GM21515 (cell line): ENCODE measurements around the gene FAM216B.
"Not testable (repeated sequence)": the region's sequence is repeated elsewhere in the genome, so short reads cannot be mapped to it uniquely, and the experiment has no call there.

Source experiments
- ATAC-seq: cut with Tn5 transposase; IDR thresholded peaks from one replicate; pipeline ENCODE4 v1.9.1; 2021; ENCODE audit not compliant: unreplicated experiment

The FAM216B gene

DNA sequence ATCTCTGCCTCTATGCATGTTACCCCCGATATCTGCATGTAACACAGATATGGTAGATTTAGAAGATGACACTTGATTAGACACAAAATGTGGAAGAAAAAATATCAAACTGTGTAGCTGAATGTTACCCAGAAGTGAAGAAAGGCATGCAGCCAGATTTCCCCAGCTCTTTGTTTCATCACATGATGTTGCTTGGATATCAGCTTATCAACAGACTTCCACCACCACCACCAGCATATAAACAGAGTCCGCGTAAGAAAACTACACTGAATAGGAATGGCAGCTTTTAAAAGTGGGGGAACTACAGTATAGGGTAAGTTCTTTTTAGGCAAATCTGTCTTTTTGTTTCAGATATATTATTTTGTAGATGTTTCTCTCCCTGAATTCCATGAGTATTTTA lies at the start of gene FAM216B:
TSS of gene FAM216B (plus strand) at position 233 of the 400 bp plus-strand sequence. CDS start 2,484 bp downstream, outside the sequence.
- no peak for ATAC-seq

DNA sequence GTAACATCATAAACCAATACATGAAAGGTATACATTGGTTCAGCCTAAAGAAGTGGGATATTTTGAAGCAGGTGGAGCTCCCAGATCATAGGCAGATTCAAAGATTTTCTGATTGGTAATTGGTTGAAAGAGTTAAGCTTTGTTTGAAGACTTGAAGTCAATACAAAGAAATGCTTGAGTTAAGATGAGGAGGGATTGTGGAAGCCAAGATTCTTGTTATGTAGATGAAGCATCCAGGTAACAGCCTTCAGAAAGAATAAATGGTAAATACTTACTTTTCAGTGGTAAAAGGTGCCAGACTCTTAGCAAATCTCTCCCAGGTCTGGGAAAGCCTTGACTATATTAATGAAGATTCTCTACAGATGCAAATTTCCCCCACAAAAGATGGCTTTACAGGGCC lies 49.3 kb upstream of the FAM216B start:
- ATAC-seq, result no peak

DNA sequence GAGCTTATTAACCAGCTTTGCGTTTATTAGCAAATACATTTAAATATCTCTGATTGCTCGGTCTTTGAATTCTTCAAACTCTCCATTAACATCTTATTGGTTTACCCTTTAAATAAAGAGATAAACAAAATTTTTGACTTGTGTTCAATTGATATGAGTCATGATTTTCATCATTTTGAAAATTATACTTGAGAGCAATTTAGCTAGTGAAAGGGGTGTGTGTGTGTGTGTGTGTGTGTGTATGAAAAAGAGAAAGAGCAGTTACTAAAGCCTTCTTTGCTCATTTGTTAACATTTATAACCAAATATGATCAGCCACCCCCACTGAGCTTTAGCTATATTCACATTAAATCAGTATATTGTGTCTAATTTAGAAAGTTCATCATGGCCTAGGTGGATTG lies 48.3 kb upstream of the FAM216B start:
- ATAC-seq, result no peak

DNA sequence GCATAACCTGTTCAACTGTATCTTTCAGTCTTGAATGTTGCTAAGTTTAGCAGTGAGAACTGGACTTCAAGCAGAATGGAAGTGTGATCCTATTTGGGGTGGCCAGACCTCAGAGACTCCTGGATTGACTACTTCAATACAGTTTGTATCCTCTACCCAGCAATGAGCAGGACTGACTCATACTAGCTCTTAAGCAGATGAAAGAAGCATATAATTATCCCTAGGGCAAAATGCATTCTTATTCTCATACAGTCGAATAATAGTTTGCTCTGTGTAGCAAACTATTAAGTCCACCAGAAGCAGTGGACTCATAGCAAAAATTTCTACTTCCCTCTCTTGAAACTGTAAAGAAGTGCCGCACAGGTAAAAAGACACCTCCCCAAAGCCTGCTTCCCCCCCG lies 46.4 kb upstream of the FAM216B start:
- no peak for ATAC-seq

DNA sequence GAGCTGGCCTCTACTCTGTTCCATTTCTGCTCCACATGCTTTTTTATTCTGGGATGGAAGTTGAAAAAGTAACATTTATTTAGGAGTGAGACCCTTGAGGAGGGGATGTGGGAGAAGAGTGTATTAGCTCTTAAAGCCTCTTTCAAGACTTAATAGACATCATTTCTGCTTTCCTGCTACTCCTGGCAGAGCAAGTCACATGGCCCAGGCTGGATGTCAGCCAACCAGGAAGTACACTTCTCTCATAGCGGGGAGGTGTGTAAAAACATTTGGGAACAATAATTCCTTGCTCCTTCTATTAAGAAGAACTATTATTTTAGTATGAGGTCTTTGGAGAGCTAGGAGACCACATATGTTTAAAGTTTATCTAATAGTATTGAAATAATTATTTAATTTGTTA lies 40.6 kb upstream of the FAM216B start:
- ATAC-seq, result no peak

DNA sequence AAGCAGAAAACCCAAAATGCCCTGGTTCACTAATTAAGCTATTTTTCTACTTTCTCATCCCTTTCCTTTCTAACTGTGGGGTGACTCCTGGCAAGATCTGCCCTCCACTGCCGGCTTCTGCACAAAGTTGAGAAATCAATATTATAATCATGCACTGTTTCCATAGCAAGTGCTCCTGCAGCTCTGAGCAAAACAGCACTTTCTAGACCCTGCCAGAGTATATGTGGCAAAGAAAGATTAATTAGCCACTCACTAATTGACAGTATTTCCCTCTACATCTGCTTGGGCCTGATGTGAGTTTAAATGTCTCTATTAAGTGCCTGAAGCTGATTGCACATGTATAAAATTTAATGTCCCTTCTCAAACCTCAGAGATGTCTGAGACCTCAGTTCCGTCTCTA lies 39.5 kb upstream of the FAM216B start:
- ATAC-seq, result no peak

DNA sequence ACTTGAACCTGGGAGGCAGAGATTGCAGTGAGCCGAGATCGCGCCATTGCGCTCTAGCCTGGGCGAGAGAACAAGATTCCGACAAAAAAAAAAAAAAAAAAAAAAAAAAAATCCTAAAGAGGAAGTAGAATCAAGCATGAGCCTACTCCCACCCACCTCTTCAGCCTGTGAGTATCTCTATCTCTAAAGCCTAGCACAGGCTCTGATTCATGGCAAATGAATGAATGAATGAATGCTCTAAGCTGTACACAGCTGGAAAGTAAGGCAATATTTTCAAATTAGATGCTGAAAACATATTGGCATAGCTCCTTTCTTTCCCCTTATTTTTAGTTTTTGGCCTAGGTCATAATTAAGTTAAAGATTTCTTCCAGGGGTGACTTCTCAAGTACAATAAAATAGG lies 35.7 kb upstream of the FAM216B start:
- ATAC-seq, result no peak

DNA sequence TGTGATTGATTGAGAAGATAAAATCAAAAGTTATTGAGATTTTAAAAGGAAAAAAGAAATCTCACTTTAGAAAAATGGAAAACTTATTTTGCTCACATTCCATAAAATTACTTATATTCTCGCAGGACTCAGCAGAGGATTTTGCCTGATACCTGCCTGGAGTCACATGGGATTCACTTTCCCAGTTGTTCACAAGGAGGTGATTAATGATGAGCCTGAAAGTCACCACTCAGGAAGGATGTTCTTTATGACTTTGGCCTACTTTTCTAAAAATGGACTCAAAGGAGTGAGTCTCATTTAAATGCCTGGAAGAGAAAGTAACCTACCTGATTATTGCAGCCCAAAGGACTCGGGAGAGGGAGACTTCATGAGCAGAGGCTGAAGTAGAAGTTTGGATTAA lies 34.5 kb upstream of the FAM216B start:
- no peak for ATAC-seq

DNA sequence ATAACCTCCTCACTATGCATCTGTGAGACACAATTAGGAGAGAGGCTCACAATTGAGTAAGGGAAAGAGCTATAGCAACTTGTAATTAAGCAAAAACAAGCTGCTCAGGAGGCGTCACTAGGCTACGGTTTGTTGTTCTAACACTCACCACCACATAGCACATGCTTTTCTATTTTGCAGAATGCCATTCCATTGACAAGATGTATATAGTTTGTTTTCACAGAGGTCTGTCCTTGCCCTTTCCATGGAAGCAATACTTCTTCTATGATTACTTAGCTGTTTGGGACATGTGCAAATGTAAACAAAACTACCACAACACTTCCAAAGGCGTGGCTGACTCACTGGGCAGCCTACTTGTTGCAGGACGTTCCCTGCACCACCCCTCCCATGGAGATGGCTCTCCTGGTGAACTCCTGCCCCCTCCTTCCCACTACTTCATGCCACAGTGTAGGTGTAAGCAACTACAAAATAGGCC lies 33.9 kb upstream of the FAM216B start:
- no peak for ATAC-seq

DNA sequence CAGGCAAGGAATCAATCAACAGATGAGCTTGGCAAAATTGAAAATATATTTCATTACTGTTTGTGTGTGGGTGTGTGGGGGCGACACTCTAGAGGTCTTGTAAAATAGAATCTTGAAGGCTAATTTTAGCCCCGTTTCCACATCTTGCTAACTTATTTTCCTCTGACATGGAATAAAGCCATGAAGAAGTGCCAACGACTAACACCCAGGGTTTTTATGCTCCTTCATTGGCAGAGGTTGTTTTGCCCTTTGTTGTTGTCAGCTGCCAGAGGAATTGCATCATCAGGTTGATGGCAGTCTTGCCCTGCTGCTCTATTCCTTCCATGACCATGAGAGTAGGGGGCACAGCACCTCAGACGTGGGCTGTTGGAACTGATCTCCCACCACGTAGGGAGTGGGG lies 30.6 kb upstream of the FAM216B start:
- ATAC-seq, result no peak

DNA sequence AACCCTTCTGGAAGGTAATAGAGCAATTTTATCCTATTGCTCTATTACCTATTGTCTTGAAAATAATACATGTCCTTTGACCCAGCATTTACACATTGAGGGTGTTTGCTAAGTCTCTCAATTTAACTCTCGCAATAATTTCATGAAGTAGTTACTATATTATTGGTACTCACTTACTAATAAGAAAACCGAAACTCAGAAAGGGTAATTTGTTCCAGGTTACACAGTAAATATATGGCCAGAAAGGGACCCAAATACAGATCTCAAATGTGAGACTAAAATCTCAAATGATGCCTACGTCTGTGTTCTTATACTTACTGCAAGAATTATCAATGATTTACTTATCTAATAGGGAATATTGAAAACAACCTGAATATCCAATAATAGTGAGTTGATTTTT lies 29.7 kb upstream of the FAM216B start:
- no peak for ATAC-seq

DNA sequence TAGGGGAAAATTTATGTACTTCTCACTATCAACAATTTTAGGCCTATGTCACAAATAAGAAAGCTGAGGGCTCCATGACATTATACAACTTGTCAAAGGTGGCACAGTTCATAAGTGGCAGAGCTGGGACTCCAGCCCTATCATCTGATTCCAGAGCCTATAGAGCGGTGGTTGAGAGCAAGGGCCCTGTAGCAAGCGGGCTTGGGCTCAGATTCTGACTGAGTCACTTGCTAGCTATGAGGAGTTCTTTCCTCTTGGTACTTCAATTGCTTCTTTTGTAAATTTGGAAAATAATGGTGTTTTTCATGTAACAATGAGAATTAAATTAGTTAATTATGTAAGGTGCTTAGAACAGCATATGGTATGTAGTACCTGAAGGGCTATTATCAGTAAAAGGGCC lies 28.7 kb upstream of the FAM216B start:
- no peak for ATAC-seq

DNA sequence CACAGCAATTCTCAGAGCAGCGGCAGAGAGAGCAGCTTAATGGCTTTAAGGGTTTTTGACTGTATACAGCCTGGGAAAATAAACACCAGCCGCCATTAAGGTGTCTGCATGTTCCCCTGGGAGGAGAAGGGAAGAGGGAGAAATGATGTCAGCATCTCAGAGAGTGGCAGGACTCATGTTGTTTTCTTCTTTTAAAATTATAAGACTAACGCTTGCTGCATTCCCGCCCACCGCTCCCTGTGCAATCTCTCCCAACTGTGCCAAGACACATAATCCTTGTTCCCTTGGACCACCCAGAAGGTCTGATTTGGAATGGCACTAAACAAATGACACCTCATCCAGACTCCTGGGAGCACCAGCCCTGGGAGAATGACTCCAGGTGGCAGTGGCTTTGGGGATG lies 27.7 kb upstream of the FAM216B start:
- ATAC-seq, result no peak

DNA sequence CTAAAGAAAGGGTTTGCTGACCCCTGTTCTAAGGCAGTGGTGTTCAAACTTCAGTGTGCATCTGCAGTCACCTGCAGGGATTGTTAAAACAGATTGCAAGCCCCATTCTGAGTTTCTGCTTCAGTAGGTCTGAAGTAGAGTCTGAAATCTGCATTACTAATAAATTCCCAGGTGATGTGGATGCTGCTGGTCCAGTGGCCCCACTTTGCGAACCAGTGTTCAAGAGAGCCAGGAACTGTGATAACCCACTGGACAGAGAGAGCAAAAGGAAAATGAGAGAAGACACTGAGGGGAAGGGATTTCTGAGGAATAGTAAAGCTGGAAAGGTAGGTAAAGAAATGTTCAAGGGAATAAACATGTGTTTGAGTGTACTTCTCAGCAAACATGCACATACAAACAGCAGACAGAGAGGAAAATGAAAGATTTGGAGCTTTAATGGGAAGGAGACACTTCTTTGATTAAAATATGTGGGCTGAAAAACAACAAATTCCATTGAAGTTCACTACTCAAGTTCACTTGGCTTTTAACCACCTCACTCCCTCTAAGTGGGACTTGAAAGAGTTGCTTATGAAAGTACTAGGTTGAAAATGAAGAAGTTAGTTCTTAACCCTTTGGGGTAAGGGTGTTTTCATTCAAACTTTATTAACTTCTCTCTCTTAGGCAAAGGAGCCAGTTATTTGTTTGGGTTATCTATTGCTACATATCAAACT lies 26.4 kb upstream of the FAM216B start:
- ATAC-seq, result no peak

DNA sequence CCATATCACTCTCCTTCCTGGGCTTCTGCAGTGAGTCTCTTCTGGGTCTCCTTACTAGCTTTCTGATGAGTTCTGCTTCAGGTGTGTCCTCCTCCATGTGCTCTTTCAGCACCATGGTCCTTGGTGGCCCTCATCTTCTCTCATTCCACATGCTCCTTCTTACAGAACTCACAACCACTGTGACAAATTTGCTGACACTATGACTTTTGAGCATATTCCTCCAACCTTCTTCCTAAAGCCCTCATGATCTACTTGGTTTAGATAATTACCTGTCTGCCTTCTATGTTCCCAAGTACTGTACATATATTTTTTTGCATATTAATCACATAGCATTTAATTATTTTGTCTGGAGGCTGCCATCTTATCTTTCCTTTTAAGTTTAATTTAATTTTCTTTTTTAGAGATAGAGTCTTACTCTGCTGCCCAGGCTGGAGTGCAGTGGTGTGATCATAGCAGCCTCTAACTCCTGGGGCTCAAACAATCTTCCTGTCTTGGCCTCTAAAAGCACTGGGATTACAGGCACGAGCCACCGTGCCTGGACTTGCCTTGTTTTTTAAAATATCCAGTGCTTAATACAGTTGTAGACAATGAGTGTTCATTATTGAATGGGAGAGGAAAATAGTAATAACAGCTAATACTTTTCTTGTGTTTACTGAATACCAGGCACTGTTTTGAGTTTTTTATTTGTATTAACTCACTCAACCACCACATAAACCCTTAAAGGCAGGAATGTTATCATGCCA lies 23.5 kb upstream of the FAM216B start:
- ATAC-seq, result no peak

DNA sequence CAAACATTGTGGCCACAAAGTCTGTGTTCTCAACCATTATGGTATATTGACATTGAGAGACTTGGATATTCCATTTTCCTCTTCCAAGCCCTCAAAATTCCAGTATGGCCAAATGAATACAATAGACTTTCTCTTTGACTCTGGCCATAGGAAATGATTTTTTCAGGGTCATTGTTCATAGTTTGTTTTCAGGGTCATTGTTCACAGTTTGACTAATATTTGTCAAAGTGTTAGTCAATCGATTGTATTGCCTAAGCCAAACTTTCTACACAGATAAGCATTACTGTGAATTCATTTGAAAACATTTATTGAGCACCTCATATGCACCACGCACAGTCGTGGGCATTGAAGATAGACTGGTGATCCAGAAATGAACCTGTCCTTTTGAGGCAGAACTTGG lies 22.9 kb upstream of the FAM216B start:
- no peak for ATAC-seq

DNA sequence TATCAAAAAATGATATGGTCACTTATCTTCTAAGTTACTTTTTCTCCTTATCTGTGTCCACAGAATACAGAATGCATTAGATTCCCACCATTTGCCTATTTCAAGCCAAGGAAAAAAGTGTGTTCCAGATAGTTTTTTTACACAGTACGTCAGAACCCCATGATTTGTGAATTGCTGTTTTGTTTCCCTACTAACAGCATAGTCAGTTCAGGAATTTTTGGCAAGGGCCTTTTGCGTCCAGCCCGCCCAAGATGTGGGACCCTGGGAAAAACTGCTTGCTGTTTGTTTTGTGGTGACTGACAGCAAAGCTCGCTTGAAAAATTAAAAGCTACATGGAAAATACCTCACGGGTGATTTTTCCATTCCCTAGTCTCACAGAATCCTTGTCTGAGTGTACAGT lies 20.4 kb upstream of the FAM216B start:
- ATAC-seq, result no peak

DNA sequence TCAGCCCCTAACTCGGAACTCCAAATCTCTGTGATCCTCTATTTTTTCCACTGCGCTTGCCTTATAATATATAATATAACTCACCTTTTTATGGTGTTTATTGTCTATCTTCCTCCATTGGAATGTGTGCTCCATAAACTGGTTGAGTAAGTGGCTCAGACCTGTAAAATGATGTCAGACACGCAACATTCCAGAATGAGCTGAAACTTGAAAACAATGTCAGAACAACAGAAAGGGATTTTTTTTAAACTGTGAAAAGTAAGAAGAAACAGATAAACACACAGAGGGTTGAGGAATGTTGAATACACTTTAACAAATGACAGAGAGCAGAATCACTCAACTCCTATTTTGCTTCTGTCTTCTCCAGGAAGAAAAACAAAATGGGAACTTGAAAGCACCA lies 19.1 kb upstream of the FAM216B start:
- no peak for ATAC-seq

DNA sequence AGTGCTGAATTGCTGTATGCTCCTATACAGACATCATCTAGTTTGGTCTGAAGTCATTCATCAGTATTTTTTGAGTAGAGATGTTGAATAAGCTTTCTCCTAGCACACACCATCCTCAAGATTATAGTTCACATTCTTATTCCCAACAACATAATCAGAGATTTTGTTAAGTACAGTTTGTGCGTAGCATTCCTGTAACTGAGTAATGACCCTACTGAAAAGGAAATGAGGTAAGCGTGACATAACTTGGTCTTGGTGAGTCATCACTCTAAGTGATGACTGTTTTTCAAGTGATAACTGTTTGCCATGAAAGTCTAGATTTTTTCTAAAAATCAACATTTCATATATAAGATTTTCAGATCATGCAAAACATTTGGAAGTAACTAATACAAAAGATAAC lies 18.5 kb upstream of the FAM216B start:
- ATAC-seq, result no peak

DNA sequence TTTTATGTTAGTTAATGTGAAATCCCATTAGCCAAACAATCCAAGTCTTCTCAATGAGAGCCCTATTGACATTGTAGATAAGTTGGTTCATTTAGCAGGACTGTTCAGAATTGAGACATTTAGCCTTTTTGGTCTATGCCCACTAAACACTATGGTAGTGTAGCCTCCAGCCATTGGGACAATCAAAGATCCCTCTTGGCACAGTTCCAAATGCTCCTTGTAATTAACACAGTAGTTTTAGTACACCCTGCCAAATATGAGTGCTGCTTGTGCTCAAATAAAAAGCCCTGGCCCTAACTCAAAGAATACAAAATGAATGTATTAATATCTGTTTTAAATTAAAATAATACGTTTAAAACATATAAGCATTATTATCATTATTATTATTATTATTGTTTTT lies 15.4 kb upstream of the FAM216B start:
- no peak for ATAC-seq

DNA sequence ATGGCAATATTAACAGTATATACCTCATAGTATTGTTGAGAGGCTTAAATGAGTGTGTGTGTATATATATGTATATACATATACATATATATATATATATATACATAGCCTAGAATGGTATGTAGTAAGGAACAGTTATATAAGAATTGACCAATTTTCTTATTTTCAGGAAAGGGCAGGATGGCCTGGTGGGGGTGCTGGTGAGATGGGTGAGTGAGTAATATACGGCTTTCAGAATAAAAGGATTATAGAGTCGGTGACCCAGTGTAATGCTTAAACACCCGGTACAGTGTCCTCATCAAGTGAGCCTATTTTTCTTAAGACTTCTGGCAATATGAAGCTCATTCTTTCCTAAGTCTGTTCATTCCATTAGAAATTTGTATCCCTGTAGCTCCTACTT lies 11.7 kb upstream of the FAM216B start:
- ATAC-seq, result no peak

DNA sequence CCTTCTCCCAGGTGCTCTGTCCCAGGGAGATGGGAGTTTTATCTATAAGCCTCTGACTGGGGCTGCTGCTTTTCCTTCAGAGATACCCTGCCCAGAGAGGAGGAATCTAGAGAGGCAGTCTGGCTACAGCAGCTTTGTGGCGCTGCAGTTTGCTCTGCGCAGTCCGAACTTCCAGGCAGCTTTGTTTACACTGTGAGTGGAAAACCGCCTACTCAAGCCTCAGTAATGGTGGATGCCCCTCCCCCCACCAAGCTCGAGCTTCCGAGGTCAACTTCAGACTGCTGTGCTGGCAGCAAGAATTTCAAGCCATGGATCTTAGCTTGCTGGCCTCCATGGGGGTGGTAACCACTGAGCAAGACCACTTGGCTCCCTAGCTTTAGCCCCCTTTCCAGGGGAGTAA lies 4.8 kb upstream of the FAM216B start:
- not testable (repeated sequence) for ATAC-seq

DNA sequence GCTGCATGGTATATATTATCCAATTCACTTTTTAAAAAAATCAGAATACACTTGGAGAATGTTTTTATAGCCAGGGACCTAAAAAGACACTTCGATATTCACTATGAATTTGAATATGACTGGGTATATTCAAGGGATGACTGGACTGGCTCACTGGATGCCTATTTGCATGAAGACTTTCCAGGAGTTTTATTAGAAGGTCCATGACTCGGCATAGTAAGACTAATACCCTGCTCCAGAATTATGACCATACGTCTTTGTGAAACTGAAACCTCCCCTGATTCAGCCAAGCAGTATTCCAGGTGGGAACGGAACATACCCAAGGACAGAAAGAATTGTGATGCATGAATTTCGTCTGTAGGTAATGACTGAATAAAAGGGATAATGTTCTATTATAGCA lies 3.9 kb upstream of the FAM216B start:
- ATAC-seq, result no peak
